ENCODE data around the gene KLHL13. TPM values are rescaled to one million over a fixed set of nuclear protein-coding genes. Genes with fewer than 3 reads are reported as not detected.

Gene KLHL13
- total and polyA plus RNA-seq, 10 of the 15 experiments (the other 5 are each of a cell fraction or from before 2014, with no cell fraction given), result 8.2 to 34.1 (median 13.8) TPM

GRCh38 chrX:118049713-118050112, 66.9 kb downstream of the KLHL13 start:
- intact Hi-C loops (cut with micrococcal nuclease; ENCODE audit: unreplicated experiment), result no loop called here
- BruUV-seq (replicated peaks), result no TSS peak
- TF ChIP-seq SUPT20H (IDR thresholded peaks at IDR 0.05; ENCODE audit: borderline replicate concordance, control insufficient read depth, low read depth, low read length) (no peak), PKNOX1 (IDR thresholded peaks at IDR 0.05) (no peak), BMI1 (IDR thresholded peaks at IDR 0.05; ENCODE audit: borderline replicate concordance) (no peak), TCF12 (IDR thresholded peaks at IDR 0.05; ENCODE audit: low read depth, low read length) (no peak), YY1 (IDR thresholded peaks at IDR 0.05; ENCODE audit: low read depth, low read length) (no peak), ZZZ3 (IDR thresholded peaks at IDR 0.05; ENCODE audit: control insufficient read depth, insufficient read length, low read depth) (no peak), ASH2L (IDR thresholded peaks at IDR 0.05; ENCODE audit: borderline replicate concordance, low read depth) (no peak), RFX5 (IDR thresholded peaks at IDR 0.05; ENCODE audit: low read depth, low read length) (no peak), FOXM1 (IDR thresholded peaks at IDR 0.05; ENCODE audit: low read depth, low read length) (no peak), HDAC6 (IDR thresholded peaks at IDR 0.05; ENCODE audit: unreplicated experiment) (no peak), ZBTB33 (IDR thresholded peaks at IDR 0.05) (no peak), ZNF217 (IDR thresholded peaks at IDR 0.05) (no peak)
- ATAC-seq (peak; percentile 35; the same call in 1 of the 3 replicates), FAIRE-seq (no peak), DNase-seq (ENCODE audit: low read depth, low spot score) (no peak)
- Histone ChIP-seq H3K79me2 (ENCODE audit: control insufficient read depth, insufficient read depth, low read length) (no peaks in the 10 kb centered on the region), H3K9ac (ENCODE audit: control insufficient read depth, insufficient read depth, low read length) (no peak overlapping the region), H3K4me1 (ENCODE audit: control insufficient read depth, insufficient read depth, low read length) (no peaks in the 10 kb centered on the region), H3K4me2 (ENCODE audit: control insufficient read depth, insufficient read depth) (no peak overlapping the region), H4K20me1 (ENCODE audit: control insufficient read depth, insufficient read depth) (no peaks in the 10 kb centered on the region), H2AFZ (ENCODE audit: control insufficient read depth, low read depth, low read length) (no peak overlapping the region), H3K36me3 (ENCODE audit: control insufficient read depth in 2 of 2, insufficient read depth in 2 of 2, low read length in 1 of 2) (no peaks in the 10 kb centered on the region), H3K27me3 (replicated peaks in 1 of 2; ENCODE audit: control insufficient read depth in 2 of 2, insufficient read depth in 2 of 2, low read length in 1 of 2) (no peaks in the 10 kb centered on the region), H3K4me3 (no peak overlapping the region), H3K9me3 (replicated peaks; ENCODE audit: control insufficient read depth, insufficient read depth, low read length) (no peaks in the 10 kb centered on the region), H3K27ac (ENCODE audit: control insufficient read depth, insufficient read depth) (no peak overlapping the region)
- in situ Hi-C loops (cut with MboI), result no loop called here
- ChIA-PET CTCF (interaction anchor here (1.2 kb wide), 1 partner anchor 205 kb away, joined by 3 read pairs; no protein-coding TSS in a partner anchor), SMC1A (ENCODE audit: uncharacterized antibody, unreplicated experiment) (interaction anchor here (1.2 to 1.5 kb wide), 3 partner anchors 8 to 16 kb away, joined by 3 to 4 read pairs (median 3); no protein-coding TSS in a partner anchor), POLR2A (no interaction called here), RAD21 (ENCODE audit: unreplicated experiment) (no interaction called here)
- 0% methylated on average over 1 of the region's 1 CpG for WGBS (ENCODE audit: insufficient coverage, insufficient replicate concordance, low lambda C conversion rate, missing lambda C conversion rate)

All from GM12878 (cell line).